Right lobe of liver (tissue), 6 donors: ENCODE results near the gene ABLIM2. TPM values are rescaled to one million over a fixed set of nuclear protein-coding genes. Genes with fewer than 3 reads are reported as not detected.

Experiments
- ATAC-seq, 4 donors: fragments of 200-7000 bp; cut with Tn5 transposase; one replicate each; pipeline ENCODE4 v1.9.1; 2020; ENCODE audit warnings: mild to moderate bottlenecking in 4 of 4, moderate library complexity in 4 of 4
- DNase-seq, 3 donors: peaks; one replicate each; pipeline ENCODE4 v3.0.0-alpha.2; 2020
- H3K27ac ChIP-seq, 3 donors: fragments of 200-600 bp; one replicate each; pipeline ENCODE4 v1.8.0; 2022
- H3K27me3 ChIP-seq, 2 donors: fragments of 200-600 bp; one replicate each; pipeline ENCODE4 v1.8.0; 2022
- H3K36me3 ChIP-seq, 4 donors: fragments of 200-600 bp; sonication (generic) in 1 of 4; one replicate each; pipeline versions ENCODE4 v1.5.1 to v1.8.0; 2017 to 2022; ENCODE audit warnings: control low read depth in 1 of 4
- H3K4me1 ChIP-seq, 4 donors: fragments of 200-600 bp; sonication (generic) in 1 of 4; one replicate each; pipeline versions ENCODE4 v1.5.1 to v1.8.0; 2017 to 2022; ENCODE audit warnings: control low read depth in 1 of 4
- H3K4me3 ChIP-seq, 3 donors: fragments of 200-600 bp; one replicate each; pipeline ENCODE4 v1.8.0; 2022
- H3K9me3 ChIP-seq, 4 donors: fragments of 200-600 bp; sonication (generic) in 1 of 4; one replicate each; pipeline versions ENCODE4 v1.5.1 to v1.8.0; 2017 to 2022; ENCODE audit warnings: control low read depth in 1 of 4
- POLR2A ChIP-seq: fragments of 450-650 bp; IDR thresholded peaks from one replicate; pipeline ENCODE4 v1.6.1; 2017; ENCODE audit warnings: antibody characterized with exemption, mild to moderate bottlenecking
- WGBS: methylation state at CpG from one replicate; pipeline ENCODE4 v1.1.6; 2018; ENCODE audit warnings: low coverage, low lambda C conversion rate; ENCODE audit not compliant: insufficient coverage; ENCODE audit errors: missing lambda C conversion rate; 5-methylcytosine and 5-hydroxymethylcytosine counted together
- intact Hi-C, 2 donors: fragments of 100-400 bp; cut with DNase I; formaldehyde crosslinking; loops; one replicate each; pipeline versions ENCODE4 v1.11.2 to v1.14.1; 2022
- total RNA-seq, 6 experiments: library from RNA; depleted of rRNA in 2 of 6; stranded (reverse); fragments of >200 nt in 2 of 6; fragmentation: NEBNext Ultra II Directional in 3 of 6; extraction: Animal tissue kit (Norgen Biotek cat#: 25700) in 3 of 6; gene quantifications; one replicate each; pipeline versions ENCODE4 v1.1.0 to v1.2.4, GENCODE V29; 2016 to 2023
- TF ChIP-seq, protein P1 (sequence below), 4 donors: fragments of 200-600 bp in 3 of 4; fragments of 450-650 bp in 1 of 4; IDR thresholded peaks; one replicate each; pipeline versions ENCODE4 v1.5.1 to v1.8.0; 2016 to 2022; ENCODE audit warnings: antibody characterized with exemption in 4 of 4, mild to moderate bottlenecking in 2 of 4
- donor health status: DM: no; HTN: yes; CAD: no.
- donor health status: DM: no; HTN: no; CAD: no.
- donor health status: DM: no; HTN: no; CAD: no.
- donor health status: DM: no; HTN: yes; CAD: no.
- donor health status: DM: no; HTN: yes; CAD: no.

Gene ABLIM2
- total RNA-seq, 6 experiments from 2014 or later = 0.93 to 3.5 (median 2.3) TPM

DNA sequence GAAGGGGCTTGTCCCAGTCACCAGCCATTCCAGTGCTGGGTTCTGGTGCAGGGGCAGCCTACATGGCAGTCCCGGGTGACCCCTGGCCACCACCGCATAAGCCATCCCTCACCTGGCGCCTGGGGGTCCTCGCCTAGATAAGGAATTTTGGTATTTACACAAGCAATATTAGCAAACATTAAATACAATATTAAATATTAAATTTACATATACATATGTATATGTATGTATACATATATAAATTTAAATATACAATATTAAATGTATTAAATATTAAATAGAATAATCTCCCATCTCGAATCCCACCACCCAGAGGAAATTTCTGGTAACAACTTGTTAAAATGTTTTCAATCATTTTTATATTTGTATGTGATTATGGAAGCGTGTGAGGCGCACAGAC, 114.4 kb downstream of the ABLIM2 start:
- intact Hi-C loops = no loop called here
- no peaks in the 10 kb centered on the region for H3K36me3 ChIP-seq
- 91% methylated on average over 5 of the region's 7 CpGs for WGBS
- no peak for TF ChIP-seq POLR2A
- TF ChIP-seq, protein P1, sequence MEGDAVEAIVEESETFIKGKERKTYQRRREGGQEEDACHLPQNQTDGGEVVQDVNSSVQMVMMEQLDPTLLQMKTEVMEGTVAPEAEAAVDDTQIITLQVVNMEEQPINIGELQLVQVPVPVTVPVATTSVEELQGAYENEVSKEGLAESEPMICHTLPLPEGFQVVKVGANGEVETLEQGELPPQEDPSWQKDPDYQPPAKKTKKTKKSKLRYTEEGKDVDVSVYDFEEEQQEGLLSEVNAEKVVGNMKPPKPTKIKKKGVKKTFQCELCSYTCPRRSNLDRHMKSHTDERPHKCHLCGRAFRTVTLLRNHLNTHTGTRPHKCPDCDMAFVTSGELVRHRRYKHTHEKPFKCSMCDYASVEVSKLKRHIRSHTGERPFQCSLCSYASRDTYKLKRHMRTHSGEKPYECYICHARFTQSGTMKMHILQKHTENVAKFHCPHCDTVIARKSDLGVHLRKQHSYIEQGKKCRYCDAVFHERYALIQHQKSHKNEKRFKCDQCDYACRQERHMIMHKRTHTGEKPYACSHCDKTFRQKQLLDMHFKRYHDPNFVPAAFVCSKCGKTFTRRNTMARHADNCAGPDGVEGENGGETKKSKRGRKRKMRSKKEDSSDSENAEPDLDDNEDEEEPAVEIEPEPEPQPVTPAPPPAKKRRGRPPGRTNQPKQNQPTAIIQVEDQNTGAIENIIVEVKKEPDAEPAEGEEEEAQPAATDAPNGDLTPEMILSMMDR (IDR thresholded peaks at IDR 0.05) = no peak
- no peaks in the 10 kb centered on the region for H3K4me1 ChIP-seq
- ATAC-seq = no peak
- no peaks in the 10 kb centered on the region for H3K27me3 ChIP-seq
- no peak overlapping the region for H3K4me3 ChIP-seq
- H3K9me3 ChIP-seq = no peaks in the 10 kb centered on the region
- H3K27ac ChIP-seq = no peak overlapping the region
- DNase-seq = no peak

DNA sequence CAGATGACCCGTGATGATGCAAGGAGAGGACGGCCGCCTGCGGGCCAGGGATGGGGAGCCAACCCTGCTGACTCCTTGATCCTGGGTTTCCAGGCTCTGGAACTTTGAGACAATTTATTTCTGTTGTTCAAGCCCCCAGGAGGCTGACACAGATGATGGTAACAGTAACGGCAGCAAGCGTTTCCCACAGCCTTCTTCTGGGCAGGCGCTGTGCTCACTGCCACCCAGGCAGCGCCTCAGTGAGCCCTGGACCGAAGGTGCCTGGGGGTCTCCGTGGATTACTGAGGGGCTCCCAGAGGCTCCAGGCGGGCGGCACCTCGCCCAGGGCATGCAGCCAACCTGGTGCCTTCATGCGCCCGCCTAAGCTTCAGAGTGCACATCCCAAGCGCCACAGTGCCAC, 115.0 kb downstream of the ABLIM2 start:
- 60% methylated on average over 1 of the region's 16 CpGs for WGBS

DNA sequence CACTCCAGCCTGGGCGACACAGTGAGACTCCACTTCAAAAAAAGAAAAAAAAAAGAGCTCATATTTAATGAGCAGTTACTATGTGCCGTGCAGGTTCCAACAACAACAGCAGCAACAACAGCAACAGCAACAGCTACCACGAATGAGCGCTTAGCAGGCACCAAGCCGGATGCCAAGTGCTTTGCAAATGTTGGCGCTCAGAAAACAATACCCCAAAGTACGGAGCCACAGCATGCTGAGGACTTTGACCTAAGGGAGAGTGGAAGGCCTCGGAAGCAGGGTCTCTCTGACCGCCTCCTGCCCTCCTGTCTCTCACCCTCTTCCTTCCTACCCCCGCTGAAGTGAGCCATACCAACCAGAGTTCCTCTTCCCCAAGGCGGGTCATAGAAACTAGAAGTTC, 116.7 kb downstream of the ABLIM2 start:
- Histone ChIP-seq H3K27me3 (no peaks in the 10 kb centered on the region), H3K27ac (no peak overlapping the region), H3K9me3 (no peaks in the 10 kb centered on the region), H3K36me3 (no peaks in the 10 kb centered on the region), H3K4me1 (no peaks in the 10 kb centered on the region), H3K4me3 (no peak overlapping the region)
- 60% methylated on average over 8 of the region's 11 CpGs for WGBS
- ATAC-seq (no peak), DNase-seq (no peak)
- no peak for TF ChIP-seq POLR2A
- TF ChIP-seq, protein P1 (IDR thresholded peaks at IDR 0.05) = no peak
- intact Hi-C loops = no loop called here

More for the DNA sequence above, 115.0 kb downstream of the ABLIM2 start:
- intact Hi-C loops = no loop called here
- H3K36me3 ChIP-seq = no peaks in the 10 kb centered on the region
- no peaks in the 10 kb centered on the region for H3K4me1 ChIP-seq
- H3K9me3 ChIP-seq = no peaks in the 10 kb centered on the region
- no peak overlapping the region for H3K27ac ChIP-seq
- DNase-seq (no peak), ATAC-seq (no peak)
- no peak for TF ChIP-seq POLR2A
- TF ChIP-seq, protein P1 (IDR thresholded peaks at IDR 0.05) = no peak
- H3K4me3 ChIP-seq = no peak overlapping the region
- H3K27me3 ChIP-seq = no peaks in the 10 kb centered on the region

DNA sequence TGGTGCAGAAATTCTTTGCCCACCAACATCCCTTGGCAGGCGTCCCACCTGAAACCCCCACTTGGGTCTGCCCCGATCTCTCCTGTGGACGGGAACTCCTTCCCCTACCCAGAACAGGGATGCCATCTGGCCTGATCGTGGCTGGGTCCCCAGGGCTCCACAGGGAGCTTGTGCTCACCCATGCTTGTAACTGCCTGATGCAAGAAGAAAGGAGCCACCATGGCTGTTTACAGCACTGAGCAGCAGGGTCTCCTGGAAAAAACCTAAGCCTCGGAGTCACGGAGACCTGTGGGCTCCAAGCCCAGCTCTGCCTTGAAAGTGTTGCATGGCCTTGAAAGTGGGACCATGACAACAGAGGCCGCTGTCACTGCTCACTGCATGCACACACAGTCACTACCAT, 117.4 kb downstream of the ABLIM2 start:
- intact Hi-C loops = no loop called here
- Histone ChIP-seq H3K4me1 (no peaks in the 10 kb centered on the region), H3K27me3 (no peaks in the 10 kb centered on the region), H3K4me3 (no peak overlapping the region), H3K9me3 (no peaks in the 10 kb centered on the region), H3K27ac (no peak overlapping the region), H3K36me3 (no peaks in the 10 kb centered on the region)
- no peak for TF ChIP-seq POLR2A
- TF ChIP-seq, protein P1 (IDR thresholded peaks at IDR 0.05) = no peak
- DNase-seq = no peak
- ATAC-seq = no peak
- 100% methylated on average over 1 of the region's 7 CpGs for WGBS

DNA sequence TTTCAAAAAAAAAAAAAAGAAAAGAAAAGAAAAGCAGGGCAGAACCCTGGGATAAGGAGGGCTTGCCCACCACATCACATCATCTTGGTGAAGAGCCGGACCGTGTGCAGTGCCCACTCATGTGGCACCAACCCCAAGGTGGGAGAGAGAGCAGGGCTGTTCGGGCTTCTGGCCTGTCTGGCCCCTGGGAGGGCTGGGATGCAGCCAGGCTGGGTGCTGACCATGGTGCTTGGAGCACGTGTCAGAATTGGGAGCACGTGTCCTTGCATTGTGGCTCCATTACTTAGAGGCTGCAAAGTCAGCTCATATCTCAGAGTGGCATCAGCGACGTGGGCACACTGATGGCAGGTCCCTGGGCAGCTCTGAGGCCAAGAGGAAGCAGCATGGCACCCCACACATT, 118.0 kb downstream of the ABLIM2 start:
- intact Hi-C loops = no loop called here
- ATAC-seq (no peak), DNase-seq (no peak)
- 74% methylated on average over 3 of the region's 7 CpGs for WGBS
- TF ChIP-seq POLR2A = no peak
- TF ChIP-seq, protein P1 (IDR thresholded peaks at IDR 0.05) = no peak
- no peak overlapping the region for H3K27ac ChIP-seq
- H3K9me3 ChIP-seq = no peaks in the 10 kb centered on the region
- H3K36me3 ChIP-seq = no peaks in the 10 kb centered on the region
- H3K4me1 ChIP-seq = no peaks in the 10 kb centered on the region
- no peak overlapping the region for H3K4me3 ChIP-seq
- H3K27me3 ChIP-seq = no peaks in the 10 kb centered on the region
